ENCODE data around the gene ARVCF.

Gene ARVCF

DNA sequence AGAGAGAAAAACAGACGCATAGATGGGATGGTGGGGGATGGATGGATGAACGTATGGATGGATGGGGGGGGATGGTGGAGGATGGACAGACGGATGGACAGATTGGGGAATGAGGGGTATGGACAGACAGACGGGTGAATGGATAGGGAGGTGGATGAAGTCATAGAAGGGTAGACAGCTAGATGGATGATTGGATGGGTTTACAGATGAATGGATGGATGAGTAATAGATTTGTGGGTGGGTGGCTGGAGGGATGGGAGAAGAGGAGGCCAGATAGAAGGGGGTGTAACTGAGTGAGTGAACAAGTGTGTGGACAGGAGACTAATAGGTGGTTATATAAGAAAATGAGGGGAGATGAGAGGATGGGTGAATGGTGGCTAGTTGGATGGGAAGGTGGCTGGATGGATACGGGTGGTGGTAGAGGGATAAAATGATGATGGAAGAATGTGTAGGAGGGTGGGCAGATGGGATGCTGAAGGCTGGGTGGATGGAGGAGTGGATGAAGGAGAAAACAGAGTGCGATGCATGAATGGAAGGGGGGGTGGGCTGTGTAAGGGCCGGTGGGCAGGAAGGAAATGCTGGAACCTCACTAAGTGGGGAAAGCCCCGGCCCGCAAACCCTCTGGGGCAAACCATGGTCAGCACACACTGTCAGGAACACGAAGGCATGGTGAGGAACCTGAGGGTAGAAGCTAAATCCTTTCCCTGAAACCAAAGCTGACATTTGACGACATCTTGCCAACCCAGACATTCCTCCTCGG, 21.6 kb downstream of the ARVCF start:
- no peaks in the 10 kb centered on the region for H3K36me3 ChIP-seq (ENCODE audit: control insufficient read depth, insufficient read depth, low read length)
- H3K27ac ChIP-seq (ENCODE audit: low read depth, low read length), result peak overlapping the region; percentile 15
- H3K27me3 ChIP-seq (ENCODE audit: control insufficient read depth, insufficient read depth, low read length), result no peaks in the 10 kb centered on the region
- H3K9ac ChIP-seq (ENCODE audit: low read length), result no peak overlapping the region
- H3K4me3 ChIP-seq (ENCODE audit: low read length), result no peak overlapping the region
- peaks cover 14% of the 10 kb centered on the region for H3K4me1 ChIP-seq (ENCODE audit: control insufficient read depth, insufficient read depth, low read length)

DNA sequence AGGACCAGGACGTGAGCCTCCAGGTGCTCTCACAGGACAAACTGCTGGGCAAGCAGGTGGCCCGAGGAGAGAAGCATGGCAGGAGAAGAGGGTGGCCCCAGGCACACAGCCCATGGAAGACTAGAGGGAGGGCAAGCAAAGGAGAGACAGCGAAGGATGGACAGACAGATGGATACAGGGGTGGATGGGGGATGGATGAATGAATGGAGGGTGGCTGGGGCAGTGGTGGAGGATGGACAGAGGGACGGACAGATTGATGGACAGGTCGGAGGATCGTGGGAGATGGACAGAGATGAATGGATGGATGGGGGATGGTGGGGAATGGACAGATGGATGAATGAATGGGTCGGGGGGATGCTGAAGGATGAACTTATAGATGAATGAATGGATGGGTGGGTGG, 22.7 kb downstream of the ARVCF start:
- H3K27me3 ChIP-seq (ENCODE audit: control insufficient read depth, insufficient read depth, low read length), result no peaks in the 10 kb centered on the region
- peaks cover 12% of the 10 kb centered on the region for H3K4me1 ChIP-seq (ENCODE audit: control insufficient read depth, insufficient read depth, low read length)

DNA sequence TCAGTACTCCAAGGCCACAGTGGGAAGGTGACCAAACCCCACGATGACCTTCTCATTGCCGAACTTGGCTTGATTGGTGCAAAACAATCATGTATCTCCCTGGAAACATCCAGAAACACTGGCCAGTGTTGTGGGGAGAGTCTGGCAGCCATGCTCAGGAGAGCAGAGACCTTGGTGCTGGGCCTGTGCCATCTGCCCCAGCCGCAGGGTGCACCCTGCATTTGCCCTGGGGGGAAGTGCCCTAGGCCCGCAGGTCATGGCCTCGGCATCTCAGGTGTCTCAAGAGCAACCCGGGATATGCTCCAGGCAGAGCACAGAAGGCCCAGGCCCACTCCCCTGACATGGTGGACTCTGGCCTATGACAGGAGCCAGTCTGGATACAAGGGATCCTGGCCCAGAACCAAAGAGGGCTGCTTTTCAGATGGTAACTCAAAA, 23.7 kb downstream of the ARVCF start:
- peaks cover 12% of the 10 kb centered on the region for H3K4me1 ChIP-seq (ENCODE audit: control insufficient read depth, insufficient read depth, low read length)
- no peak overlapping the region for H3K9ac ChIP-seq (ENCODE audit: low read length)
- no peak overlapping the region for H3K27ac ChIP-seq (ENCODE audit: low read depth, low read length)
- no peak overlapping the region for H3K4me3 ChIP-seq (ENCODE audit: low read length)
- no peaks in the 10 kb centered on the region for H3K27me3 ChIP-seq (ENCODE audit: control insufficient read depth, insufficient read depth, low read length)
- no peaks in the 10 kb centered on the region for H3K36me3 ChIP-seq (ENCODE audit: control insufficient read depth, insufficient read depth, low read length)

More for the DNA sequence above, 22.7 kb downstream of the ARVCF start:
- no peak overlapping the region for H3K27ac ChIP-seq (ENCODE audit: low read depth, low read length)
- H3K4me3 ChIP-seq (ENCODE audit: low read length), result no peak overlapping the region
- H3K36me3 ChIP-seq (ENCODE audit: control insufficient read depth, insufficient read depth, low read length), result no peaks in the 10 kb centered on the region
- no peak overlapping the region for H3K9ac ChIP-seq (ENCODE audit: low read length)

DNA sequence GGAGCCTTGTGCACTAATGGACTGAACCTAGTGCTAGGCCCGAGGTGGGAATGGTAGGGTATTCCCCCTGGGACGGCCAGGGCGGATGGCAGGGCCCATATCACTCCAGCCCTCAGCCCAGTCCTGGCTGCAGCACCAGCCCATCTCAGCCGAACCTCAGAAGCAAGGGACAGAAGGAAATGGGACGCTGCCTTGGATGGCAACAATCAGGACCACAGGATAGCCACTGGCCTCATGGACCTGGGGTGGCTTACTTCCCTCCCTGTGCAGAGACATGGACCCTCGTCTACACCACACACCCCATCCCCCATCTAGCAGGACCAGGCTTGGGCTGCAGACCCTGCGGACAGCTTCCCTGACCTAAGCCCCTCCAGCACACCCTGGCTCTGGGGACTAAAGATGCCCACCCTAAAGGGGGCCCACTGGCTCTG, 24.1 kb downstream of the ARVCF start:
- no peak overlapping the region for H3K27ac ChIP-seq (ENCODE audit: low read depth, low read length)
- H3K4me3 ChIP-seq (ENCODE audit: low read length), result no peak overlapping the region
- no peak overlapping the region for H3K9ac ChIP-seq (ENCODE audit: low read length)
- no peaks in the 10 kb centered on the region for H3K27me3 ChIP-seq (ENCODE audit: control insufficient read depth, insufficient read depth, low read length)
- peaks cover 12% of the 10 kb centered on the region for H3K4me1 ChIP-seq (ENCODE audit: control insufficient read depth, insufficient read depth, low read length)
- no peaks in the 10 kb centered on the region for H3K36me3 ChIP-seq (ENCODE audit: control insufficient read depth, insufficient read depth, low read length)

DNA sequence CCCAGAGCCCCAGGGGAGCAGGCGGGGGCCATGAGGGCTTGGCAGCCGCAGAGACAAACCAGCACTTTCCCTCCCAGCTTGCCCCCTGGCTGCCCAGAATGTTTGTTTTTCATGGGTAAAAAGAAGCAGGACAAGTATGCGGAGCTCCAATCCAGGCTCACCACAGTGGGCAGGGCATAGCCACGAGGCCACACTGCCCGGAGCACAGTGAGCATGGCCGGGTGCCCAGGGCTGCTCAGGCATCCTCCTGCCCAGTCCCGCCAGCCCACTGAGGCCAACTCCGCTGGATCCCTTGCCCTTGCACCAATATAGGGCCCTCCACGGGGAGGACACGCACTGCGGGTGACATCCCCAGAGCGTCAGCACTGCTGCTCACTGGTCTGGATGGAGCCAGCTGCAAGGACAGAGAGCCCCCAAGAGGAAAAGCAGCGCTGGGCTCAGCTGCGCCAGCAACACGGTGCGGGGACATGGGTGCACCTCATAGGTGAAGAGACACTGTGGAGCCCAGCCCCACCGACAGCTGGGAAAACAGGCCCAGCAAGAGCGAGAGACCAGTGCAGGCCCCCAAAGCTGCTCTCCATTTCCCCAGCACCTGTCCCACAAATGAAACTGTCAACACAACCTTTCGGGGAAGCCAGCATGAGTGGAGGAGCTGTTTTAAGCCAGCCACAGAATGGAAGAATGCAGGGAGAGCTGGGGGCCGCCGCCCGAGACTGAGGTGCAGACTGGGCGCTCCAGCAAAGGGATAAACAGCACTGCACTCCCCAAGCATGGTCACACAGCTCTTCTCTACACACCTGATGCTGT, 24.8 kb downstream of the ARVCF start:
- Histone ChIP-seq H3K27ac (ENCODE audit: low read depth, low read length) (peak overlapping the region; percentile 23), H3K27me3 (ENCODE audit: control insufficient read depth, insufficient read depth, low read length) (no peaks in the 10 kb centered on the region), H3K9ac (ENCODE audit: low read length) (no peak overlapping the region), H3K4me3 (ENCODE audit: low read length) (no peak overlapping the region), H3K4me1 (ENCODE audit: control insufficient read depth, insufficient read depth, low read length) (peaks cover 12% of the 10 kb centered on the region), H3K36me3 (ENCODE audit: control insufficient read depth, insufficient read depth, low read length) (no peaks in the 10 kb centered on the region)

DNA sequence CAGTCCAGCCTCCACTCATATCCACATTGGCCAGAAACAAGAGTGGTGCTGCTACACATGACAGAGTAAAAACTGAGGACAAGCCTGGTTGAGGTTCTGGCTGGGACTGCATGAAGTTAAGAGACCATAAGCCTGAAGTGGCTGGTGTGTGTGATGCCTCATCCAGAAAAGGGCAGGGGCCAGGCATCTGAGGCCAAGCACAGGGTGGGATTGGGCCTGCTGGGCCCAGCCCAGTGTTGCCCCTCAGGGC, 25.3 kb downstream of the ARVCF start:
- H3K27me3 ChIP-seq (ENCODE audit: control insufficient read depth, insufficient read depth, low read length), result no peaks in the 10 kb centered on the region
- no peak overlapping the region for H3K9ac ChIP-seq (ENCODE audit: low read length)
- no peak overlapping the region for H3K4me3 ChIP-seq (ENCODE audit: low read length)
- peak overlapping the region; percentile 23 for H3K27ac ChIP-seq (ENCODE audit: low read depth, low read length)
- H3K4me1 ChIP-seq (ENCODE audit: control insufficient read depth, insufficient read depth, low read length), result peaks cover 12% of the 10 kb centered on the region
- H3K36me3 ChIP-seq (ENCODE audit: control insufficient read depth, insufficient read depth, low read length), result no peaks in the 10 kb centered on the region

DNA sequence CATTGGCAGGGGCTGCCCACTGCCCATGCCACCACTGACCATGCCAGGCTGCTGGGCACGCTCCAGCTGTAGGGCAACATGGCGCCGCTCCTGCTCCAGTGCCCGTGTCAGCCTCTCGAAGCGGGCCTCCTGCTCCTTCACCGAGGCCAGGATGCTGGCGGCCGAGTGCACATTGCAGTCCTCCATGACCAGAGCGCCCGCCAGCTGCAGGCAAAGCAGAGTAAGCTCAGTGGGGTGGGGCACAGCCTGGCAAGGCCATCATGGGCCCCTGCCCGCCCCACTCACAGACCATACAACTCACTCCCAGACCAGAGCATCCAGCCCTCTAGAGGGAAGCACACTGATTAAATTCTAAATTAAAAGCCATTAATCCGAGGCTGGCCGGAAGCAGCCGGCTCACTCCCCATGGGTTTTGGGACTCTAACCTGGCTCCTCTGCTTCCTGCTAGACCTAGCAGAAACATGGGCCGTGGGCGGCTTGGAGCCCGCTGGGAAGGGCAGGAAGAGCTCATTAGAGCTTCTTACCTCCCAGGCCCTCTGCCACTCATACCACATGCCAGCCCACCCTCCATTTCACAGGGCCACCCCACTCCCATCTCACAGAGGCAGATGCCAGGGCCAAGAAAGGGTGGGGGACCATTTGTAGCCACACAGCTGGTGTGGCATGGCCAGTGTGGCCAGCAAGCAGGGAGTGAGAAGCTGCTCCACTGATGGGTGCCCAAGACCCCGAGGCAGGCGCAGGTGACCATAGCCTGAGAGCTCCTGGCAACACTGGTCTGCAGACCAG, 25.8 kb downstream of the ARVCF start:
- Histone ChIP-seq H3K4me3 (ENCODE audit: low read length) (no peak overlapping the region), H3K4me1 (ENCODE audit: control insufficient read depth, insufficient read depth, low read length) (peaks cover 14% of the 10 kb centered on the region), H3K27ac (ENCODE audit: low read depth, low read length) (peak overlapping the region; percentile 23), H3K36me3 (ENCODE audit: control insufficient read depth, insufficient read depth, low read length) (no peaks in the 10 kb centered on the region), H3K9ac (ENCODE audit: low read length) (no peak overlapping the region), H3K27me3 (ENCODE audit: control insufficient read depth, insufficient read depth, low read length) (no peaks in the 10 kb centered on the region)

DNA sequence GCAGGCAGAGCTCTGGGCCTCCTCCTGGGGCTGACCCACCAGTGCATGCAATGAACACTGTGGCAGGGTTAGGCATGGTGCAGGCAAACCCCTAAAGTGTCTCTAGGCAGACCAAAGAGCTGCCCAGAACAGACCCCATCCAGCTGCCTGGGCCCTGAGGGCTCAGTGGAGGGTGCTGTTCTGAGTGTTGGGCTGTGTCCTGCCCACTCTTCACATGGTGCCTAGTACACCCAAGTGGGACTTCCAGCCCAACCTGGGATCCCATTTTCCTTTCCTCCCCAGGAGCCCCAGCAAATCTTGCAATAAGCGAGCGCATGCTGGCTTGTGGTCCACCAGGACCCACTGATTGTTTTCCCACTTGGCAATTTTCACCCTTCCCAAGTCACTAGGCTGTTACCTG, 26.4 kb downstream of the ARVCF start:
- no peaks in the 10 kb centered on the region for H3K27me3 ChIP-seq (ENCODE audit: control insufficient read depth, insufficient read depth, low read length)
- H3K4me3 ChIP-seq (ENCODE audit: low read length), result no peak overlapping the region
- H3K36me3 ChIP-seq (ENCODE audit: control insufficient read depth, insufficient read depth, low read length), result no peaks in the 10 kb centered on the region
- H3K27ac ChIP-seq (ENCODE audit: low read depth, low read length), result no peak overlapping the region
- H3K9ac ChIP-seq (ENCODE audit: low read length), result no peak overlapping the region
- H3K4me1 ChIP-seq (ENCODE audit: control insufficient read depth, insufficient read depth, low read length), result peaks cover 12% of the 10 kb centered on the region

DNA sequence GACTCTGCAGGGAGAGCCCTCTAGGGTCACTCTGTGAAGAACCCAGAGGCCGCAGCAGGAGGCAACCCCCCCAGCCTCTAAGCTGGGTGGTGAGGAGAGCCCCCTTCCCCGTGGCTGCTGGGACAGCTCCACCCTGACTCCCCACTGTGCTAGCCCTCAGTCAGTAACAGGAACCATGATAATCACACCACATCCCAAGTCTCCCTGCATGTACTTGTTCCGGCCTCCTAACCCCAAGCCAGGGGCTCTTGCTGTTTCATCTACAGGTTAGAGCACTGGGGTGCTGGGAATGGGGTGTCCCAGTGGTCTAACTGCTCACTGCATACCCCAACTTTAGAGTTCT, 26.9 kb downstream of the ARVCF start:
- peaks cover 8% of the 10 kb centered on the region for H3K4me1 ChIP-seq (ENCODE audit: control insufficient read depth, insufficient read depth, low read length)

DNA sequence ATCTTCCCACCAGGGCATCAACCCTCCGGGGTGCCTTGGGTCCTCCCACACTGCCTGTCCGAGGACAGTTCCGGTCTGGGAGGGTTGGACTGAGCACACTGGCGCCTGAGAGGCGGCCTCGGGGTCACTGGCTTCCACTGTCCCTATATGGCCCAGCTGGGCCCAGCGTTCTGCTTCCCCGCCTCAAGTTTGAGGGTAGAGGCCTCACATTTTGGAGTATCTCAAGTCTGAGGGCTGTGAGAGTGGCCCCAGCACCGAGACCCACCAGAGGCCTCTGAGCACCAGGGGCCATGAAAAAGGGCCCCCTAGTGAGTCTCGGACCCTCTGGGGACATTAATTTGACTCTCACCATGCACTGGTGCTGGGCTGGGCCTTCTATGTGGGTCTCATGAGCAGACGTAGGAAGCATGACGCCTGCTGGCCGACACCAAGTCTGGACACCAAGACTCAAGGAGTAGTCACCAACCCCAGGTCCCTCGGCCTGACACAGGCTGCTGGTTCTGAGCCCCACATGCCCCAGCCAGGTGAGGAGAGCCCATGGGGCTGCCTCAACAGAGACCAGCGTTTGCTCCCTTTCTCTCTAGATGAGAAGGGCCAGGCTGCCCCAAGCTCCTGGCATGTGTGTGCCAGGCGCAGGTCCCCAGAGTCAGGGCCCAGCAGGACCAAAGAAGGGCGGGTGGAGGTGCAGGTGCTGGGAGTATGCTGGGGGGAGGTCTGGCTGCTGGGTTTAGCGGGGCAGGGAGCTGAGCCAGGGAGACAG, 27.5 kb downstream of the ARVCF start:
- Histone ChIP-seq H3K27me3 (ENCODE audit: control insufficient read depth, insufficient read depth, low read length) (no peaks in the 10 kb centered on the region), H3K4me3 (ENCODE audit: low read length) (no peak overlapping the region), H3K4me1 (ENCODE audit: control insufficient read depth, insufficient read depth, low read length) (peaks cover 12% of the 10 kb centered on the region), H3K27ac (ENCODE audit: low read depth, low read length) (no peak overlapping the region), H3K36me3 (ENCODE audit: control insufficient read depth, insufficient read depth, low read length) (no peaks in the 10 kb centered on the region), H3K9ac (ENCODE audit: low read length) (no peak overlapping the region)

More for the DNA sequence above, 26.9 kb downstream of the ARVCF start:
- H3K4me3 ChIP-seq (ENCODE audit: low read length), result no peak overlapping the region
- no peak overlapping the region for H3K9ac ChIP-seq (ENCODE audit: low read length)
- H3K36me3 ChIP-seq (ENCODE audit: control insufficient read depth, insufficient read depth, low read length), result no peaks in the 10 kb centered on the region
- H3K27ac ChIP-seq (ENCODE audit: low read depth, low read length), result no peak overlapping the region
- no peaks in the 10 kb centered on the region for H3K27me3 ChIP-seq (ENCODE audit: control insufficient read depth, insufficient read depth, low read length)

DNA sequence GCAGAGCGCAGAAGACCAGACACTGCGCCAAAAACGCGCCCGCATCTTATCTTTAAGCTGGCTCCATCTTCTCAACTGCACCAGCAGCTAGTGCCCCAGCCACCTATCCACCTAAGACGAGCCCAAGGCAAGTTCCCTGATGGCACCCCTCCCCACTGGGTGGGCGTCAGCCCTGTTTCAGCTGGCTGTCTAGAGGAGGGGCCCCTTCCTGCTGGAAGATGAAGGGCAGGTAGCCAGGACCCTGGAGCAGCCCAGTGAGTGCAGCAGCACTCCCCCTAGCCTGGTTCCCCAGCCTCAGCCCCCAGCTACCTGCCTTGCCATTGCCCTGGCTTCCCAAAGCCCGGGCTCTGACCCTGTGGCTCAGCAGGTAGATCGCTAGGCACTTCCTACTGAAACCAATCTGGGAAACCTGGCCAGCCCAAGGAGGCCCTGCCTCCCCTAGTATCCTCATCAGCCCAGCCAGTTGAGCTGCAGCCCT, 28.3 kb downstream of the ARVCF start:
- no peak overlapping the region for H3K27ac ChIP-seq (ENCODE audit: low read depth, low read length)
- H3K4me1 ChIP-seq (ENCODE audit: control insufficient read depth, insufficient read depth, low read length), result peaks cover 20% of the 10 kb centered on the region
- H3K36me3 ChIP-seq (ENCODE audit: control insufficient read depth, insufficient read depth, low read length), result no peaks in the 10 kb centered on the region
- H3K9ac ChIP-seq (ENCODE audit: low read length), result no peak overlapping the region
- no peak overlapping the region for H3K4me3 ChIP-seq (ENCODE audit: low read length)
- no peaks in the 10 kb centered on the region for H3K27me3 ChIP-seq (ENCODE audit: control insufficient read depth, insufficient read depth, low read length)

Data from rectal smooth muscle tissue (tissue), 1 donor.